HepG2 (cell line): Measurements from ENCODE around the gene HNRNPA0. TPM values are rescaled to one million over a fixed set of nuclear protein-coding genes. Genes with fewer than 3 reads are reported as not detected.

ENCODE experiments used
- ATAC-seq: fragments of 200-7000 bp; cut with Tn5 transposase; 3 replicates; pipeline ENCODE4 v1.9.1; 2020; ENCODE audit warnings: mild to moderate bottlenecking, moderate library complexity
- BruUV-seq: library from RNA; stranded (reverse); fragments of 400-500 nt; replicated peaks from 2 replicates; lab custom pipeline; 2021; lab: Mats Ljungman, UMichigan
- CTCF ChIA-PET: fragments of 300-600 bp; formaldehyde crosslinking; extraction: SDS; loops from one replicate; lab custom pipeline; 2021; ENCODE audit warnings: low total read pairs, inconsistent platforms, low intra/inter-chr PET ratio; lab: Yijun Ruan, JAX
- POLR2A ChIA-PET: fragments of 350-600 bp; sonication (Branson Sonifier 250); formaldehyde crosslinking; loops from one replicate; lab custom pipeline; 2020; ENCODE audit warnings: antibody characterized with exemption, inconsistent platforms; lab: Yijun Ruan, JAX
- DNase-seq: peaks from one replicate; pipeline ENCODE4 v3.0.0-alpha.2; 2015; ENCODE audit warnings: low spot score
- FAIRE-seq: peaks from 3 replicates; lab custom pipeline; 2011; peaks lifted over from hg19 to GRCh38; lab: Jason Lieb, UNC
- H2AFZ ChIP-seq: one replicate; pipeline ENCODE4 v1.6.1; 2011; ENCODE audit warnings: low read length, inconsistent platforms
- H3K27ac ChIP-seq: fragments of 300-600 bp; 3 replicates; pipeline ENCODE4 v1.8.0; 2011; ENCODE audit warnings: mixed run types, mild to moderate bottlenecking, mixed read lengths, low read length, inconsistent platforms; ENCODE audit not compliant: insufficient read depth; ENCODE audit errors: extremely low read length
- H3K27me3 ChIP-seq, 2 experiments: fragments of 200-600 bp in 1 of 2; 2 replicates in 1 of 2; 3 replicates in 1 of 2; pipeline versions ENCODE4 v1.6.0 to v1.8.0; 2011; ENCODE audit warnings: low read length in 2 of 2, mild to moderate bottlenecking in 2 of 2, moderate library complexity in 2 of 2, inconsistent platforms in 1 of 2; ENCODE audit not compliant: insufficient read depth in 2 of 2, control insufficient read depth in 1 of 2
- H3K36me3 ChIP-seq, 2 experiments: fragments of 200-600 bp in 1 of 2; replicated peaks in 1 of 2; 2 replicates in 1 of 2; 3 replicates in 1 of 2; pipeline versions ENCODE4 v1.5.1 to v1.8.0; 2011; ENCODE audit warnings: low read length in 2 of 2, inconsistent platforms in 1 of 2; ENCODE audit not compliant: insufficient read depth in 2 of 2, control insufficient read depth in 1 of 2
- H3K4me1 ChIP-seq: 2 replicates; pipeline ENCODE4 v1.5.1; 2012; ENCODE audit warnings: low read length, inconsistent platforms; ENCODE audit not compliant: insufficient read depth
- H3K4me2 ChIP-seq: 2 replicates; pipeline ENCODE4 v1.6.0; 2011; ENCODE audit warnings: low read depth, low read length, inconsistent platforms
- H3K4me3 ChIP-seq, 3 experiments: fragments of 200-600 bp in 1 of 3; sonication (generic), shearing (Covaris generic) in 1 of 3; replicated peaks in 1 of 3; 2 replicates each; pipeline ENCODE4 v1.5.1; 2011 to 2016; ENCODE audit warnings: low read length in 3 of 3, inconsistent platforms in 2 of 3, low read depth in 2 of 3, mild to moderate bottlenecking in 2 of 3, control low read depth in 1 of 3, mixed read lengths in 1 of 3; ENCODE audit not compliant: insufficient read depth in 1 of 3
- H3K79me2 ChIP-seq: one replicate; pipeline ENCODE4 v1.6.1; 2011; ENCODE audit warnings: low read length, inconsistent platforms; ENCODE audit not compliant: insufficient read depth
- H3K9ac ChIP-seq: 2 replicates; pipeline ENCODE4 v1.6.0; 2011; ENCODE audit warnings: mild to moderate bottlenecking, low read depth, low read length, inconsistent platforms; ENCODE audit not compliant: insufficient read depth
- H3K9me3 ChIP-seq: 2 replicates; pipeline ENCODE4 v1.5.1; 2012; ENCODE audit warnings: mild to moderate bottlenecking, low read length
- H4K20me1 ChIP-seq: 2 replicates; pipeline ENCODE4 v1.6.0; 2011; ENCODE audit warnings: inconsistent platforms, mild to moderate bottlenecking, low read length, moderate library complexity; ENCODE audit not compliant: insufficient read depth
- FOXC1 ChIP-seq: sonication (generic); formaldehyde crosslinking; IDR thresholded peaks from 2 replicates; pipeline ENCODE4 v1.8.0; 2022; ENCODE audit warnings: mild to moderate bottlenecking, missing genetic modification reagents, borderline replicate concordance
- ISL2 ChIP-seq: sonication (generic); formaldehyde crosslinking; IDR thresholded peaks from 2 replicates; pipeline ENCODE4 v1.5.0; 2020; ENCODE audit warnings: missing genetic modification reagents
- MED1 ChIP-seq: sonication (generic); formaldehyde crosslinking; IDR thresholded peaks from 2 replicates; pipeline ENCODE4 v1.4.0; 2020; ENCODE audit warnings: missing genetic modification reagents
- THAP11 ChIP-seq: IDR thresholded peaks from 2 replicates; pipeline ENCODE4 v1.6.1; 2016; ENCODE audit warnings: missing biosample characterization, missing genetic modification reagents
- ZNF703 ChIP-seq: sonication (generic); formaldehyde crosslinking; IDR thresholded peaks from 2 replicates; pipeline ENCODE4 v1.5.1; 2020; ENCODE audit warnings: missing genetic modification reagents, mild to moderate bottlenecking, moderate library complexity, borderline replicate concordance
- WGBS: methylation state at CpG from one replicate; pipeline ENCODE4 v1.1.6; 2017; ENCODE audit warnings: low lambda C conversion rate; 5-methylcytosine and 5-hydroxymethylcytosine counted together
- in situ Hi-C: cut with HindIII; loops from 2 replicates; pipeline ENCODE4 v1.10.0; 2017; ENCODE audit warnings: low pct_unique_long_range_greater_than_20kb; ENCODE audit not compliant: extremely low pct_ligation_motif_present
- intact Hi-C: fragments of 100-400 bp; cut with micrococcal nuclease; formaldehyde crosslinking; loops from one replicate; pipeline ENCODE4 v1.10.0; 2022; ENCODE audit not compliant: unreplicated experiment
- polyA plus RNA-seq, 8 experiments: library from polyadenylated mRNA; depleted of rRNA in 3 of 8; stranded (reverse) in 7 of 8; unstranded in 1 of 8; fragments of >200 nt; fragmentation: Illumina TruSeq in 4 of 8; extraction: Trizol in 4 of 8; gene quantifications; 2 replicates each; pipeline versions ENCODE4 v1.2.1 to v1.2.3, GENCODE V29; 2011 to 2016; ENCODE audit warnings: low read depth in 4 of 8, missing spikeins in 1 of 8, mixed read lengths in 1 of 8; ENCODE audit not compliant: insufficient read depth in 1 of 8
- total RNA-seq, 5 experiments: library from RNA; depleted of rRNA; stranded (reverse); fragments of >200 nt; fragmentation: Illumina TruSeq; extraction: Trizol; gene quantifications; 2 replicates each; pipeline ENCODE4 v1.2.3, GENCODE V29; 2016; ENCODE audit warnings: low read depth in 1 of 5
- TF ChIP-seq, protein P1 (sequence below): sonication (generic); formaldehyde crosslinking; IDR thresholded peaks from 2 replicates; pipeline ENCODE4 v1.4.0; 2020; ENCODE audit warnings: low read depth, mild to moderate bottlenecking, missing genetic modification reagents

HNRNPA0 gene
- total and polyA plus RNA-seq, 2 of the 13 experiments (the other 11 are each of a cell fraction or from before 2014, with no cell fraction given), result 9.0 to 12.9 TPM

- no peak for TF ChIP-seq MED1 (CRISPR knock-in tag)
- no peak for TF ChIP-seq ISL2
- no peak for TF ChIP-seq FOXC1
- TF ChIP-seq, all 625 proteins: peak for 0
Measured at GRCh38 chr5:137712139-137712667, 42.0 kb downstream of the HNRNPA0 start (continued).

GRCh38 chr5:137710086-137710485, 44.1 kb downstream of the HNRNPA0 start:
- peaks cover 8% of the 10 kb centered on the region for H3K9me3 ChIP-seq
- no peaks in the 10 kb centered on the region for H3K27me3 ChIP-seq
- H3K4me3 ChIP-seq, result no peak overlapping the region
- DNase-seq, result no peak
- no peak for TF ChIP-seq THAP11 (CRISPR knock-in tag)
- no peak for TF ChIP-seq ISL2
- TF ChIP-seq ZNF703 (CRISPR knock-in tag), result no peak
- TF ChIP-seq, protein P1, sequence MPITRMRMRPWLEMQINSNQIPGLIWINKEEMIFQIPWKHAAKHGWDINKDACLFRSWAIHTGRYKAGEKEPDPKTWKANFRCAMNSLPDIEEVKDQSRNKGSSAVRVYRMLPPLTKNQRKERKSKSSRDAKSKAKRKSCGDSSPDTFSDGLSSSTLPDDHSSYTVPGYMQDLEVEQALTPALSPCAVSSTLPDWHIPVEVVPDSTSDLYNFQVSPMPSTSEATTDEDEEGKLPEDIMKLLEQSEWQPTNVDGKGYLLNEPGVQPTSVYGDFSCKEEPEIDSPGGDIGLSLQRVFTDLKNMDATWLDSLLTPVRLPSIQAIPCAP, result no peak
- intact Hi-C loops (no loop called here), in situ Hi-C loops (no loop called here)
- FAIRE-seq, result no peak
- CTCF ChIA-PET, result no interaction called here
- no TSS peak for BruUV-seq
- POLR2A ChIA-PET, result no interaction called here
- H3K4me2 ChIP-seq, result no peak overlapping the region
- no peak overlapping the region for H3K9ac ChIP-seq
- H3K27ac ChIP-seq, result no peak overlapping the region
- no peak overlapping the region for H2AFZ ChIP-seq
- ATAC-seq, result no peak
- no peaks in the 10 kb centered on the region for H3K79me2 ChIP-seq
- 75% methylated on average over 5 of the region's 5 CpGs for WGBS
- no peaks in the 10 kb centered on the region for H3K36me3 ChIP-seq
- no peaks in the 10 kb centered on the region for H4K20me1 ChIP-seq
- H3K4me1 ChIP-seq, result no peaks in the 10 kb centered on the region
